HG02588 (cell line): ENCODE results near the gene WIPF3.

Source experiments
- ATAC-seq: cut with Tn5 transposase; IDR thresholded peaks from one replicate; pipeline ENCODE4 v1.9.1; 2021; ENCODE audit warnings: mild to moderate bottlenecking, moderate library complexity; ENCODE audit not compliant: unreplicated experiment

The WIPF3 gene

GRCh38 chr7:29806208-29806994 is at the start of gene WIPF3:
Gene WIPF3, plus strand, starts transcription at chr7:29806508. Its CDS starts 28,217 bp downstream, at chr7:29834725.
- no peak for ATAC-seq

DNA sequence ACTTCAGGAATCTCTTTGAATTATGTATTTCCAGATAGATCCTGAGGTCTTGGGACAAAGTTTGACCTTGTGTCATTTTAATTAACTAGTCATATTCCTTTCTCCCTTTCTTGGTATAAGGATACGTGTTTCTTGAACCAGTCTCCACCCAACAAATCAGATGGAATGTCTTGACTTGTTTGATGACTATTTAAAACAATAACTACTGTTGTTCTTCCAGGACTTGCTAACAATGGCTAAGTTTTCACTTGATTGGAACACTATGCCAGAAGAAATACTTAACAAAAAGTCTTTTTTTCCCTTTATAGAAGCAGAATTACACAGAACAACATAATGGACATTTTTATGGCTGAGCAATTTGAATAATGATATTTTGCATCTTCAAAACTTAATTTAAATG is 43.0 kb upstream of the WIPF3 start:
- ATAC-seq, result no peak

DNA sequence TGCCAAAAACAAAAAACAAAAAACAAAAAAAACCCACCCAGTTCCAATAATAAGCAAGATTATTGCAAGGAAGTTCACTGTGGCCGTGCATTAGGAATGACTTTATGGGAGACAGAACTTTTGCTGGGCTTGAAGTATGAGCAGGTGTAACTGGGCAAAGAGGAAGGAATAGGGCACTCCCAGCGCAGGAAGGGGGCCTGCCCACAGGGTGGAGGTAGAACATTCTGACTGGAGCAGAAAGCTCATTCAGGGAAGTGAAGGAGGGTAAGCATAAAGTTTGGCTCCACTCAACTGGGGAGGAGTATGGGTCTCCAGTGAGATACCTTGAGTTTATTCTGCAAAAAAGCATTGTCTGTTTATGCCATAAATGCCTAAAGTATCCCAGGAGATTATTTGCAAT is 42.1 kb upstream of the WIPF3 start:
- no peak for ATAC-seq

GRCh38 chr7:29765490-29765889 is 40.8 kb upstream of the WIPF3 start:
- no peak for ATAC-seq

GRCh38 chr7:29770371-29770770 is 35.9 kb upstream of the WIPF3 start:
- ATAC-seq, result no peak

DNA sequence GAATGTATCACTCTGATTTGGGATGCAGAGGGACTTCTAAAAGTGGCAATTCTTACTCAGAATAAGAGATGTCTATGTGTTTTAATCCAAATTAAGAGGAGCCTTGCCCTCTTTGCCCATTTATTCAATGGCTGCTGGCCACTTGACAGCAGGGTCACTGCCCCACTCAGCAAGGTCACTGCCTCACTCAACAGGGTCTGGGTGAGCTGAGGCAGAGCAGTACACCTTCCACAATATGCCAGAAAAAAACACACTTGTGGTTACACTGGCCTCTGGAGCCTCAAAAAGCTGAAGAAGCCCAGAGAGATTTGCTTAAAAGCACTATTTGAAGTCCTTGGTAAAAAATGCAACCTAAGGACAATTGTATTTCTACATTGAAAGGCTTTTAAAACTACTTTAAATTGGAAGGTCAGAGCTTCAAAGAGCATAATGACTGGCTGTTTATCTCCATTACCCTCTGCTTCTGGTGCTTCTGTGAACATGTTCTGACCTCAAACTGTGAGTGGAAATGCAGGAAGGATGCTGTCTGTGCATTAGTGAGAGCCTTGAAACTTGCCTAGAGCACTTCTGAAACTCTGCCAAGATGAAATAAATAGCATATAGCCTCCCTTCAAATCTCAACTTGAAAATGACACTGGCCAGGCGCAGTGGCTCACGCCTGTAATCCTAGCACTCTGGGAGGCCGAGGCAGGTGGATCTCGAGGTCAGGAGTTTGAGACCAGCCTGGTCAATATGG is 35.1 kb upstream of the WIPF3 start:
- no peak for ATAC-seq

- no peak for ATAC-seq
Observed at GRCh38 chr7:29779017-29779416, 27.3 kb upstream of the WIPF3 start.

DNA sequence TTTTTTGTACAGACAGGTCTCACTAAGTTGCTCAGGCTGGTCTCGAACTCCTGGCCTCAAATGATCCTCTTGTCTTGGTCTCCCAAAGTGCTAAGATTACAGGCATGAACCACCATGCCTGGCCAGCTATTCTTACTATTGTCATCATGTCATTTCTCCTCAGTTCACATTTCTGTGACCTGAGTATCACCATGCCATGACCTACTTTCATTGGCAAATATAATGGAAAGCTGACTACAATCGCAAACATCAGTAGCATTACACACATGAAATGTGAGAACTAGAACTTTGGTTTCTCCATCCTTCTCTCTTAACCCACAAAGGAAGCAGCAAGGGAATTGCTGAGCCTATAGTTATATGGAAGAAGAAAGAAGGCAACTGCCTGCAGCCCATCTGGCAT is 26.0 kb upstream of the WIPF3 start:
- ATAC-seq, result no peak

DNA sequence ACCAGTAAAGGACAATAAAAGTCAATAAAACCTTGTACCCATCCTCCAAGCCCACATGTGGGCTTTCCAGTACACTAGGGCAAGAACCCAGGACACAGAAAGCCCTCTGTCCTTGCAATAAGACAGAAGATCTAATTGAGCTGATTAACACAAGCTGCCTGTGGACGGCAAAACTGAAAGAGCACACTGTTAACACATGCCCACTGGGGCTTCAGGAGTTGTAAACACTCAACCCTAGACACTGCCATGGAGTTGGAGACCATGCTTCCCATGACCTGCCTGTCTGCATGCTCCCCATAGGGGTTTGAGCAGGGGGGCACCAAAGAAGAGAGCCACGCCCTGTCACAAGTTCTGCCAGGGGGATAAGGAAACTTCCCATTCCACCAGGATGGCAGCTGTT is 22.6 kb upstream of the WIPF3 start:
- no peak for ATAC-seq

DNA sequence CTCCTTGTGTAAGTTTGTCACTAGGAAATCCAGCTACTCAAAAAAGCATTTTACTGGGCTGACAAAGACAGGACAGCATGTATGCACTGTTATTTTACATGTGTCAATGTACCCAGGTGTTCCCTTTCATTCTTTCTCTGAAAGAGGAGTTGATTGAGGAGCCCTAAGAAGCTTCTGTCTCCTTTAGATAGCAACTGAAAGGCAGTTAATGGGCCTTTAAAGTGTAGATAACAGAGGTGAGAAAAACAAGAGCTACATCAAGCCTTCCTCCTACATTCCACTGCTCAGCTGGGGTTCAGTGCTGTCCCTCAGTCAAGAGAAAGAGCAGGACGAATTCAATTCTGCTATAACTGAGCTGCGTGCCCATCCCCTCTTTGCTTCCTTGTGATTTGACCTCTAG is 12.8 kb upstream of the WIPF3 start:
- ATAC-seq, result no peak

GRCh38 chr7:29794959-29795629 is 11.2 kb upstream of the WIPF3 start:
- no peak for ATAC-seq

GRCh38 chr7:29795696-29796580 is 10.4 kb upstream of the WIPF3 start:
- ATAC-seq, result no peak

GRCh38 chr7:29797112-29797944 is 9.0 kb upstream of the WIPF3 start:
- ATAC-seq, result no peak

- ATAC-seq, result no peak
Observed at GRCh38 chr7:29798422-29798821, 7.9 kb upstream of the WIPF3 start.

GRCh38 chr7:29801929-29802328 is 4.4 kb upstream of the WIPF3 start:
- ATAC-seq, result no peak

DNA sequence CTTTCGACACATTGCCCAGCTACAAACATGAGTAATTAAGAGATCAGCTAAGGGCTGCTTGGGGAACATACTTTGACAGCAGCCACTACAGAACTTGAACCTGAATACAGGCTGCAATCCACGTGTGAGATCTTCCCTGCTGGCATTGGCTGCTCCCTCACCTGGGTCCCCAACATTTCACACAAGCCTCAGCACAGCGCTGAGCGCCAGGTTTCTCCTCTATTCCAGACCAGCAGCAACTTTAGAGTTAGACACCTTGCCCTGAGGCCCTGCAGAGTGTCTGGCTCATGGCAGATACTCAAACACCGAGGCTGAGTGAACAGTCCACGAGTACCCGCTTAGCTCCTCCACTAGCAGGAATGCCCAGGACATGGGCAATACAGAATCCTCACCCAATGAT is 1.3 kb upstream of the WIPF3 start:
- no peak for ATAC-seq

- ATAC-seq, result no peak
Observed at GRCh38 chr7:29805886-29806207, 461 bp upstream of the WIPF3 start.

DNA sequence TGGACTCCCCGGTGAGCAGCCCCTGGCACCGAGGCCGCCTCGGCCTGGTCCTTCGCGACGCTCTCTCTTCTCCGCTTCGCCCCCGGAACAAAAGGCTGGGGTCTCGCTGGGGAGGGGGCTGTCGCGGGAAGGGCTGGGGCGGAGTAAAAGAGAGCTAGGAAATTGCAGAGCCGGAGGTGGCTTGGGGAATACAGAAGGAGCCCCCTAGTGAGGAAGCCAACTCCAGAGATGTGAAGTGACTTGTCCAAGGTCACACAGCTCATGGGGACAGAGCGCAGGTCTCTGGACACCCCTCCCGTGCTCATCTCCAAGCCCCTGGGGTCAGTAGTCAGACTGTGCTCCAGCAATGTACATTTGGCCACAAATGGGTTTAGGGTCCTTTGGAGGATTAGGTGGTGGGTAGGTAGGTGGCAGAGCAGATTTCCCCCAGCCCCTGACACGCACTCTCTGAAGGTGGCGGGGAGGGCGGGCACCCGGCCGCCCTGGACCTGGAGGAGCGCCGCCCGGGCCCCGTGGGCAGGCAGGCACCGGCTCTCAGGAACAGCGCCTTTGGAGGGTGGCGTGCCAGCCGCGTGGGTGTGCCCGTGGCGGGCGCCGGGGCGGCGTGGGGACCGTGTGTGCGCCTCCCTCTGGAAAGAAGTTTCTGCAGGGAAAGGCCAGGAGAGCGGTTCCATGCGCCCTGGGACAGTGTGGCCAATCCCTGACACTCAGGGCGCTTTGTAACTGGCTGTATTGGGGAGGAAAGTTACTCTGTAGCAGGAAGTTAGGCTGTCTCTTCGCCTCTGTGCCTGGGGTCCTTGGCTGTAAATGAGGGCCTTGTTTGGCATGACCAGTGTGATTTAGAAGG is 910 bp downstream of the WIPF3 start:
- ATAC-seq, result no peak

- no peak for ATAC-seq
Observed at GRCh38 chr7:29808075-29808801, 1.9 kb downstream of the WIPF3 start.
